Spleen (tissue), 7 donors: Measurements from ENCODE around the gene GPR107.

ENCODE experiments used
- POLR2A ChIP-seq, 3 donors: fragments of 450-650 bp; IDR thresholded peaks; one replicate each; pipeline ENCODE4 v1.5.1; 2017; ENCODE audit warnings: antibody characterized with exemption in 3 of 3, mild to moderate bottlenecking in 1 of 3
- POLR2AphosphoS5 ChIP-seq, 3 donors: sonication (generic); formaldehyde crosslinking; IDR thresholded peaks; one replicate each; pipeline ENCODE4 v1.5.1; 2017; ENCODE audit warnings: antibody characterized with exemption in 3 of 3
- TF ChIP-seq, protein P1 (sequence below), 11 experiments: fragments of 200-600 bp in 7 of 11; fragments of 450-650 bp in 4 of 11; sonication (generic) in 4 of 11; IDR thresholded peaks in 8 of 11; conservative IDR thresholded peaks in 3 of 11; 1 replicate in 7 of 11; 2 replicates in 4 of 11; pipeline versions ENCODE4 v1.4.0 to v1.8.0; 2016 to 2021; ENCODE audit warnings: antibody characterized with exemption in 11 of 11, inconsistent platforms in 4 of 11, mild to moderate bottlenecking in 1 of 11
- donor health status: DM: no; HTN: no; CAD: no; lungs with moderate emphysema.
- donor health status: DM: no; HTN: no; CAD: no.
- donor health status: DM: no; HTN: no; CAD: no.

DNA sequence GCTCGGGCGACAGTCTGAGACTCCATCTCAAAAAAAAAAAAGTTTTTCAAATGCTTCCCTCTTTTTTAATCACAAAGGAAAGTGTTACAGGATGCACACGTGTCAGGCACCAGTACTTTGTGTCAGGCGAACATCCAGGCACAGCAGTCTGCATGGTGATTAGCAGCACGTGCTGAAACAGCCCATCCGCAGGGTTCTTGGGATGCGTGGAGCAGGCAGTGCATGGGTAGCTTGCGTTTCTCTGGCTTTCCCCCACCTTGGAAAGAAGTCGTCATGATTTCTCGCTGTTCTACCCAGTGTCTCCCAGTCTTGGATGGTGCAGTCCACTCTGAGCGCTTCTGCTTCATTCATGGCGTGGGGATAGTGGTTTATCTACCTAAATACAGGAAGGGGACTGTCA is 35.4 kb downstream of the GPR107 start:
- TF ChIP-seq, protein P1, sequence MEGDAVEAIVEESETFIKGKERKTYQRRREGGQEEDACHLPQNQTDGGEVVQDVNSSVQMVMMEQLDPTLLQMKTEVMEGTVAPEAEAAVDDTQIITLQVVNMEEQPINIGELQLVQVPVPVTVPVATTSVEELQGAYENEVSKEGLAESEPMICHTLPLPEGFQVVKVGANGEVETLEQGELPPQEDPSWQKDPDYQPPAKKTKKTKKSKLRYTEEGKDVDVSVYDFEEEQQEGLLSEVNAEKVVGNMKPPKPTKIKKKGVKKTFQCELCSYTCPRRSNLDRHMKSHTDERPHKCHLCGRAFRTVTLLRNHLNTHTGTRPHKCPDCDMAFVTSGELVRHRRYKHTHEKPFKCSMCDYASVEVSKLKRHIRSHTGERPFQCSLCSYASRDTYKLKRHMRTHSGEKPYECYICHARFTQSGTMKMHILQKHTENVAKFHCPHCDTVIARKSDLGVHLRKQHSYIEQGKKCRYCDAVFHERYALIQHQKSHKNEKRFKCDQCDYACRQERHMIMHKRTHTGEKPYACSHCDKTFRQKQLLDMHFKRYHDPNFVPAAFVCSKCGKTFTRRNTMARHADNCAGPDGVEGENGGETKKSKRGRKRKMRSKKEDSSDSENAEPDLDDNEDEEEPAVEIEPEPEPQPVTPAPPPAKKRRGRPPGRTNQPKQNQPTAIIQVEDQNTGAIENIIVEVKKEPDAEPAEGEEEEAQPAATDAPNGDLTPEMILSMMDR (IDR thresholded peaks at IDR 0.05 in 8 of 11, conservative IDR thresholded peaks at IDR 0.05 in 3 of 11), result no peak
- TF ChIP-seq POLR2A (IDR thresholded peaks at IDR 0.05) (no peak), POLR2AphosphoS5 (IDR thresholded peaks at IDR 0.05) (no peak)
